Measurements from ENCODE around the gene ARRDC2. TPM values are rescaled to one million over a fixed set of nuclear protein-coding genes. Genes with fewer than 3 reads are reported as not detected.

Gene ARRDC2
- total and polyA plus RNA-seq, 10 of the 15 experiments (the other 5 are each of a cell fraction or from before 2014, with no cell fraction given), result 0.48 to 10.1 (median 4.8) TPM

DNA sequence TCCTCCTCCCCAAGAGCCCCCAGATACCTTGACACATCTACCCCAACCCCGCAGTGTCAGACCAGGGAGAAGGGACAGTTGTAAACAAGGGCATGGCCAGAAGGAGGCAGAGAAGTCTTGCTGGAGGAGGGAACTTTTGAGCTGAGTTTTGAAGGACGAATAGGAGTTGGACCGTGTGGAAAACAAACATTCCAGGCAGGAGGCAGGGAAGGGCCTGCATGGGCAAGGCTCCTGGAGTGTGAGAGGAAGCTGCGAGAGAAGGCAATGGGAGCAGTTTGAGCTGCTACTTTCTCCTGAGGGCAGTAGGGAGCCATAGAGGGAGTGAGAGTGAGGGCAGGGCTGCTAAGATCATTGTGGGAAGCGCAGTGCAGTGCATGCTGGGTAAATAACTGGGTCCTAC lies 55.5 kb downstream of the ARRDC2 start (continued):
- TF ChIP-seq IKZF1 (conservative IDR thresholded peaks at IDR 0.05) (peak; percentile 39; the same call in 1 of the 2 replicates), TCF12 (IDR thresholded peaks at IDR 0.05; ENCODE audit: low read depth, low read length) (no peak), CREB1 (IDR thresholded peaks at IDR 0.05; ENCODE audit: low read depth) (no peak), SMARCA5 (IDR thresholded peaks at IDR 0.05) (peak; percentile 97), EZH2 (IDR thresholded peaks at IDR 0.05; ENCODE audit: borderline replicate concordance, control insufficient read depth, low read depth, low read length) (no peak), FOXM1 (IDR thresholded peaks at IDR 0.05; ENCODE audit: low read depth, low read length) (no peak), WRNIP1 (IDR thresholded peaks at IDR 0.05; ENCODE audit: borderline replicate concordance, low read depth, low read length) (no peak), BCL11A (IDR thresholded peaks at IDR 0.05; ENCODE audit: low read depth, low read length) (no peak), FOXK2 (IDR thresholded peaks at IDR 0.05) (peak; percentile 72), SUPT20H (IDR thresholded peaks at IDR 0.05; ENCODE audit: borderline replicate concordance, control insufficient read depth, low read depth, low read length) (no peak), IKZF2 (IDR thresholded peaks at IDR 0.05) (0 out of 4 replicates have a peak, but pooled peaks have one; percentile 23 to 25), ETV6 (conservative IDR thresholded peaks at IDR 0.05 in 1 of 2, IDR thresholded peaks at IDR 0.05 in 1 of 2; ENCODE audit: borderline replicate concordance in 1 of 2, low read depth in 1 of 2) (no peak), ZNF207 (IDR thresholded peaks at IDR 0.05; ENCODE audit: borderline replicate concordance) (no peak), MYB (IDR thresholded peaks at IDR 0.05; ENCODE audit: borderline replicate concordance, low read depth, low read length) (no peak), BRCA1 (IDR thresholded peaks at IDR 0.05; ENCODE audit: low read depth, low read length) (no peak), CREM (IDR thresholded peaks at IDR 0.05; ENCODE audit: low read depth) (no peak)
- TF ChIP-seq, protein P1, sequence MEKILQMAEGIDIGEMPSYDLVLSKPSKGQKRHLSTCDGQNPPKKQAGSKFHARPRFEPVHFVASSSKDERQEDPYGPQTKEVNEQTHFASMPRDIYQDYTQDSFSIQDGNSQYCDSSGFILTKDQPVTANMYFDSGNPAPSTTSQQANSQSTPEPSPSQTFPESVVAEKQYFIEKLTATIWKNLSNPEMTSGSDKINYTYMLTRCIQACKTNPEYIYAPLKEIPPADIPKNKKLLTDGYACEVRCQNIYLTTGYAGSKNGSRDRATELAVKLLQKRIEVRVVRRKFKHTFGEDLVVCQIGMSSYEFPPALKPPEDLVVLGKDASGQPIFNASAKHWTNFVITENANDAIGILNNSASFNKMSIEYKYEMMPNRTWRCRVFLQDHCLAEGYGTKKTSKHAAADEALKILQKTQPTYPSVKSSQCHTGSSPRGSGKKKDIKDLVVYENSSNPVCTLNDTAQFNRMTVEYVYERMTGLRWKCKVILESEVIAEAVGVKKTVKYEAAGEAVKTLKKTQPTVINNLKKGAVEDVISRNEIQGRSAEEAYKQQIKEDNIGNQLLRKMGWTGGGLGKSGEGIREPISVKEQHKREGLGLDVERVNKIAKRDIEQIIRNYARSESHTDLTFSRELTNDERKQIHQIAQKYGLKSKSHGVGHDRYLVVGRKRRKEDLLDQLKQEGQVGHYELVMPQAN (conservative IDR thresholded peaks at IDR 0.05), result no peak
- TF ChIP-seq, protein P2, sequence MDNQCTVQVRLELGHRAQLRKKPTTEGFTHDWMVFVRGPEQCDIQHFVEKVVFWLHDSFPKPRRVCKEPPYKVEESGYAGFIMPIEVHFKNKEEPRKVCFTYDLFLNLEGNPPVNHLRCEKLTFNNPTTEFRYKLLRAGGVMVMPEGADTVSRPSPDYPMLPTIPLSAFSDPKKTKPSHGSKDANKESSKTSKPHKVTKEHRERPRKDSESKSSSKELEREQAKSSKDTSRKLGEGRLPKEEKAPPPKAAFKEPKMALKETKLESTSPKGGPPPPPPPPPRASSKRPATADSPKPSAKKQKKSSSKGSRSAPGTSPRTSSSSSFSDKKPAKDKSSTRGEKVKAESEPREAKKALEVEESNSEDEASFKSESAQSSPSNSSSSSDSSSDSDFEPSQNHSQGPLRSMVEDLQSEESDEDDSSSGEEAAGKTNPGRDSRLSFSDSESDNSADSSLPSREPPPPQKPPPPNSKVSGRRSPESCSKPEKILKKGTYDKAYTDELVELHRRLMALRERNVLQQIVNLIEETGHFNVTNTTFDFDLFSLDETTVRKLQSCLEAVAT (IDR thresholded peaks at IDR 0.05), result no peak
- TF ChIP-seq, protein P3, sequence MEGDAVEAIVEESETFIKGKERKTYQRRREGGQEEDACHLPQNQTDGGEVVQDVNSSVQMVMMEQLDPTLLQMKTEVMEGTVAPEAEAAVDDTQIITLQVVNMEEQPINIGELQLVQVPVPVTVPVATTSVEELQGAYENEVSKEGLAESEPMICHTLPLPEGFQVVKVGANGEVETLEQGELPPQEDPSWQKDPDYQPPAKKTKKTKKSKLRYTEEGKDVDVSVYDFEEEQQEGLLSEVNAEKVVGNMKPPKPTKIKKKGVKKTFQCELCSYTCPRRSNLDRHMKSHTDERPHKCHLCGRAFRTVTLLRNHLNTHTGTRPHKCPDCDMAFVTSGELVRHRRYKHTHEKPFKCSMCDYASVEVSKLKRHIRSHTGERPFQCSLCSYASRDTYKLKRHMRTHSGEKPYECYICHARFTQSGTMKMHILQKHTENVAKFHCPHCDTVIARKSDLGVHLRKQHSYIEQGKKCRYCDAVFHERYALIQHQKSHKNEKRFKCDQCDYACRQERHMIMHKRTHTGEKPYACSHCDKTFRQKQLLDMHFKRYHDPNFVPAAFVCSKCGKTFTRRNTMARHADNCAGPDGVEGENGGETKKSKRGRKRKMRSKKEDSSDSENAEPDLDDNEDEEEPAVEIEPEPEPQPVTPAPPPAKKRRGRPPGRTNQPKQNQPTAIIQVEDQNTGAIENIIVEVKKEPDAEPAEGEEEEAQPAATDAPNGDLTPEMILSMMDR (IDR thresholded peaks at IDR 0.05 in 2 of 3, conservative IDR thresholded peaks at IDR 0.05 in 1 of 3; ENCODE audit: control insufficient read depth in 2 of 3, extremely low read depth in 1 of 3, insufficient read depth in 1 of 3, low read depth in 3 of 3, low read length in 3 of 3), result peak; percentile 59 to 67 (median 60)
- TF ChIP-seq, protein P4, sequence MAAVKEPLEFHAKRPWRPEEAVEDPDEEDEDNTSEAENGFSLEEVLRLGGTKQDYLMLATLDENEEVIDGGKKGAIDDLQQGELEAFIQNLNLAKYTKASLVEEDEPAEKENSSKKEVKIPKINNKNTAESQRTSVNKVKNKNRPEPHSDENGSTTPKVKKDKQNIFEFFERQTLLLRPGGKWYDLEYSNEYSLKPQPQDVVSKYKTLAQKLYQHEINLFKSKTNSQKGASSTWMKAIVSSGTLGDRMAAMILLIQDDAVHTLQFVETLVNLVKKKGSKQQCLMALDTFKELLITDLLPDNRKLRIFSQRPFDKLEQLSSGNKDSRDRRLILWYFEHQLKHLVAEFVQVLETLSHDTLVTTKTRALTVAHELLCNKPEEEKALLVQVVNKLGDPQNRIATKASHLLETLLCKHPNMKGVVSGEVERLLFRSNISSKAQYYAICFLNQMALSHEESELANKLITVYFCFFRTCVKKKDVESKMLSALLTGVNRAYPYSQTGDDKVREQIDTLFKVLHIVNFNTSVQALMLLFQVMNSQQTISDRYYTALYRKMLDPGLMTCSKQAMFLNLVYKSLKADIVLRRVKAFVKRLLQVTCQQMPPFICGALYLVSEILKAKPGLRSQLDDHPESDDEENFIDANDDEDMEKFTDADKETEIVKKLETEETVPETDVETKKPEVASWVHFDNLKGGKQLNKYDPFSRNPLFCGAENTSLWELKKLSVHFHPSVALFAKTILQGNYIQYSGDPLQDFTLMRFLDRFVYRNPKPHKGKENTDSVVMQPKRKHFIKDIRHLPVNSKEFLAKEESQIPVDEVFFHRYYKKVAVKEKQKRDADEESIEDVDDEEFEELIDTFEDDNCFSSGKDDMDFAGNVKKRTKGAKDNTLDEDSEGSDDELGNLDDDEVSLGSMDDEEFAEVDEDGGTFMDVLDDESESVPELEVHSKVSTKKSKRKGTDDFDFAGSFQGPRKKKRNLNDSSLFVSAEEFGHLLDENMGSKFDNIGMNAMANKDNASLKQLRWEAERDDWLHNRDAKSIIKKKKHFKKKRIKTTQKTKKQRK (IDR thresholded peaks at IDR 0.05; ENCODE audit: low read depth, low read length), result no peak
- TF ChIP-seq, protein P5, sequence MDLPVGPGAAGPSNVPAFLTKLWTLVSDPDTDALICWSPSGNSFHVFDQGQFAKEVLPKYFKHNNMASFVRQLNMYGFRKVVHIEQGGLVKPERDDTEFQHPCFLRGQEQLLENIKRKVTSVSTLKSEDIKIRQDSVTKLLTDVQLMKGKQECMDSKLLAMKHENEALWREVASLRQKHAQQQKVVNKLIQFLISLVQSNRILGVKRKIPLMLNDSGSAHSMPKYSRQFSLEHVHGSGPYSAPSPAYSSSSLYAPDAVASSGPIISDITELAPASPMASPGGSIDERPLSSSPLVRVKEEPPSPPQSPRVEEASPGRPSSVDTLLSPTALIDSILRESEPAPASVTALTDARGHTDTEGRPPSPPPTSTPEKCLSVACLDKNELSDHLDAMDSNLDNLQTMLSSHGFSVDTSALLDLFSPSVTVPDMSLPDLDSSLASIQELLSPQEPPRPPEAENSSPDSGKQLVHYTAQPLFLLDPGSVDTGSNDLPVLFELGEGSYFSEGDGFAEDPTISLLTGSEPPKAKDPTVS (IDR thresholded peaks at IDR 0.05; ENCODE audit: low read depth, low read length), result no peak

Measured in GM12878 (cell line).